K562 (cell line): ENCODE results near the gene BTBD2. TPM values are rescaled to one million over a fixed set of nuclear protein-coding genes. Genes with fewer than 3 reads are reported as not detected.

ENCODE experiments used
- BRD4 ChIP-seq: fragments of 200-600 bp; sonication (generic); IDR thresholded peaks from 2 replicates; pipeline ENCODE4 v1.6.1; 2017; ENCODE audit warnings: inconsistent platforms
- CBX3 ChIP-seq, 2 experiments: IDR thresholded peaks; 1 replicate in 1 of 2; 2 replicates in 1 of 2; pipeline ENCODE4 v1.6.1; 2012; ENCODE audit warnings: inconsistent platforms in 2 of 2, low read length in 2 of 2, borderline replicate concordance in 1 of 2, control low read depth in 1 of 2
- CREM ChIP-seq: IDR thresholded peaks from 2 replicates; pipeline ENCODE4 v1.6.1; 2014; ENCODE audit warnings: antibody characterized with exemption, low read depth
- DACH1 ChIP-seq: fragments of 450-650 bp; IDR thresholded peaks from 2 replicates; pipeline ENCODE4 v1.6.1; 2018; ENCODE audit not compliant: partially characterized antibody
- DDX20 ChIP-seq: fragments of 450-650 bp; IDR thresholded peaks from 2 replicates; pipeline ENCODE4 v1.6.1; 2016; ENCODE audit warnings: missing genetic modification characterization, low read depth, mild to moderate bottlenecking, missing compliant biosample characterization, moderate library complexity
- ELF4 ChIP-seq: fragments of 450-650 bp; formaldehyde crosslinking; IDR thresholded peaks from 2 replicates; pipeline ENCODE4 v1.4.0; 2022; ENCODE audit warnings: missing genetic modification characterization
- MTA3 ChIP-seq: fragments of 450-650 bp; formaldehyde crosslinking; IDR thresholded peaks from 2 replicates; pipeline ENCODE4 v1.6.1; 2017; ENCODE audit warnings: mild to moderate bottlenecking, borderline replicate concordance
- RBM22 ChIP-seq: fragments of 200-400 bp; formaldehyde crosslinking; IDR thresholded peaks from 2 replicates; pipeline ENCODE4 v1.6.1; 2018; ENCODE audit warnings: low read length, low read depth; ENCODE audit not compliant: poor library complexity, severe bottlenecking
- RERE ChIP-seq: sonication (generic); formaldehyde crosslinking; IDR thresholded peaks from 2 replicates; pipeline ENCODE4 v1.8.0; 2023; ENCODE audit warnings: missing genetic modification reagents, mild to moderate bottlenecking, borderline replicate concordance
- SIN3A ChIP-seq, 2 experiments: fragments of 150-350 bp in 1 of 2; IDR thresholded peaks; 2 replicates each; pipeline ENCODE4 v1.6.1; 2011 to 2016; ENCODE audit warnings: borderline replicate concordance in 2 of 2, low read depth in 2 of 2, low read length in 2 of 2, mild to moderate bottlenecking in 2 of 2, moderate library complexity in 2 of 2; ENCODE audit not compliant: control insufficient read depth in 1 of 2
- SIRT6 ChIP-seq: IDR thresholded peaks from one replicate; pipeline ENCODE4 v1.6.1; 2012; ENCODE audit warnings: low read depth, mild to moderate bottlenecking, control low read depth, inconsistent platforms, low read length, moderate library complexity
- SIX5 ChIP-seq, 2 experiments: IDR thresholded peaks; 2 replicates each; pipeline ENCODE4 v1.6.1; 2011; ENCODE audit warnings: low read length in 2 of 2, borderline replicate concordance in 1 of 2, low read depth in 1 of 2, mild to moderate bottlenecking in 1 of 2, moderate library complexity in 1 of 2; ENCODE audit not compliant: insufficient read depth in 1 of 2
- SP1 ChIP-seq: sonication (generic); formaldehyde crosslinking; IDR thresholded peaks from 2 replicates; pipeline ENCODE4 v1.8.1; 2022; ENCODE audit warnings: mild to moderate bottlenecking, missing genetic modification reagents
- STAG1 ChIP-seq: sonication (generic); formaldehyde crosslinking; IDR thresholded peaks from 2 replicates; pipeline ENCODE4 v1.5.0; 2020; ENCODE audit warnings: missing genetic modification reagents, borderline replicate concordance
- TFAM ChIP-seq: fragments of 250-450 bp; sonication (Bioruptor Pico); conservative IDR thresholded peaks from 2 replicates; pipeline ENCODE4 v1.5.0; 2021; ENCODE audit warnings: mild to moderate bottlenecking, moderate library complexity
- ZBED1 ChIP-seq: IDR thresholded peaks from 2 replicates; pipeline ENCODE4 v1.6.1; 2014
- ZBTB1 ChIP-seq: sonication (generic); formaldehyde crosslinking; IDR thresholded peaks from 2 replicates; pipeline ENCODE4 v1.8.1; 2023; ENCODE audit warnings: missing genetic modification reagents, low read depth, mild to moderate bottlenecking, borderline replicate concordance
- ZBTB7A ChIP-seq: IDR thresholded peaks from 2 replicates; pipeline ENCODE4 v1.6.1; 2011; ENCODE audit warnings: low read depth, mild to moderate bottlenecking, low read length, moderate library complexity, borderline replicate concordance; ENCODE audit not compliant: control insufficient read depth
- ZNF277 ChIP-seq: fragments of 250-450 bp; sonication (Bioruptor Pico); IDR thresholded peaks from 2 replicates; pipeline ENCODE4 v1.8.0; 2022; ENCODE audit warnings: inconsistent platforms, mild to moderate bottlenecking, moderate library complexity, borderline replicate concordance
- polyA plus RNA-seq, 8 experiments: library from polyadenylated mRNA; depleted of rRNA in 4 of 8; stranded (reverse) in 5 of 8; unstranded in 3 of 8; fragments of >200 nt; fragmentation: Nextera tagmentation in 2 of 8; fragmentation: Illumina TruSeq in 1 of 8; extraction: Ambion mirVana in 2 of 8; extraction: Trizol in 1 of 8; gene quantifications; 2 replicates each; pipeline versions ENCODE4 v1.2.1 to v1.2.3, GENCODE V29; 2011 to 2014; ENCODE audit warnings: inconsistent platforms in 1 of 8, missing spikeins in 1 of 8
- total RNA-seq, 7 experiments: library from RNA; depleted of rRNA in 6 of 7; stranded (reverse); fragments of >200 nt in 6 of 7; fragmentation: Illumina TruSeq in 2 of 7; extraction: Trizol in 2 of 7; gene quantifications; 2 replicates each; pipeline versions ENCODE4 v1.2.1 to v1.2.3, GENCODE V29; 2011 to 2021; ENCODE audit warnings: low replicate concordance in 1 of 7

BTBD2 gene
- total and polyA plus RNA-seq, 9 of the 15 experiments (the other 6 are each of a cell fraction or from before 2014, with no cell fraction given): 0.10 to 15.6 (median 6.9) TPM

GRCh38 chr19:2048959-2049740 is 33.6 kb upstream of the BTBD2 start (continued):
- TF ChIP-seq DACH1: no peak
- peak; percentile 39; the same call in 1 of the 2 replicates for TF ChIP-seq STAG1 (CRISPR knock-in tag)
- no peak for TF ChIP-seq ZBTB1 (CRISPR knock-in tag)
- no peak for TF ChIP-seq BRD4
- TF ChIP-seq ZNF277 (CRISPR knock-in tag): no peak
- no peak for TF ChIP-seq MTA3
- TF ChIP-seq CREM: no peak
- TF ChIP-seq SIX5 (IDR thresholded peaks at IDR 0.05; ENCODE audit: borderline replicate concordance in 1 of 2, insufficient read depth in 1 of 2, low read depth in 1 of 2, low read length in 2 of 2): no peak
- no peak for TF ChIP-seq CBX3 (IDR thresholded peaks at IDR 0.05; ENCODE audit: borderline replicate concordance in 1 of 2, low read length in 2 of 2)
- TF ChIP-seq RERE (CRISPR knock-in tag): 0 out of 2 replicates have a peak, but pooled peaks have one; percentile 59
- peak; percentile 88 for TF ChIP-seq RBM22
- no peak for TF ChIP-seq DDX20 (tag)
- TF ChIP-seq ZBTB7A: no peak
- no peak for TF ChIP-seq SIRT6
- TF ChIP-seq SP1 (CRISPR knock-in tag): no peak
- no peak for TF ChIP-seq ELF4 (CRISPR knock-in tag)
- TF ChIP-seq TFAM (CRISPR knock-in tag): no peak
- no peak for TF ChIP-seq SIN3A (IDR thresholded peaks at IDR 0.05; ENCODE audit: borderline replicate concordance in 2 of 2, control insufficient read depth in 1 of 2, low read depth in 2 of 2, low read length in 2 of 2)
- no peak for TF ChIP-seq ZBED1
